Lower leg skin (tissue), 3 donors: ENCODE data around the gene CPLX3.

ENCODE experiments used
- CTCF ChIP-seq, 3 donors: fragments of 450-650 bp; IDR thresholded peaks; one replicate each; pipeline ENCODE4 v1.5.1; 2016; ENCODE audit warnings: antibody characterized with exemption in 3 of 3, mild to moderate bottlenecking in 3 of 3, moderate library complexity in 2 of 3
- POLR2A ChIP-seq, 2 donors: fragments of 450-650 bp; IDR thresholded peaks; one replicate each; pipeline ENCODE4 v1.6.1; 2016 to 2017; ENCODE audit warnings: antibody characterized with exemption in 2 of 2, mild to moderate bottlenecking in 1 of 2, moderate library complexity in 1 of 2

GRCh38 chr15:74835312-74835823 lies 8.9 kb downstream of the CPLX3 start:
- TF ChIP-seq CTCF (IDR thresholded peaks at IDR 0.05) = no peak
- no peak for TF ChIP-seq POLR2A (IDR thresholded peaks at IDR 0.05)
